GM13977 (cell line): ENCODE measurements around the gene PLN.

Experiments
- DNase-seq: peaks from one replicate; pipeline ENCODE4 v3.0.0; 2012; ENCODE audit warnings: low spot score
- CTCF ChIP-seq: IDR thresholded peaks from 2 replicates; pipeline ENCODE4 v1.5.1; 2012; ENCODE audit warnings: mild to moderate bottlenecking, control low read depth; ENCODE audit not compliant: insufficient read depth; ENCODE audit errors: extremely low read depth, missing control alignments
- in situ Hi-C: fragments of 300-500 bp; cut with MboI; formaldehyde crosslinking; loops from one replicate; pipeline ENCODE4 v1.12.0; 2022; ENCODE audit warnings: low sequenced_read_pairs, low pct_unique_long_range_greater_than_20kb, mixed read lengths, inconsistent platforms; ENCODE audit not compliant: unreplicated experiment

PLN gene

GRCh38 chr6:118591897-118592296 is 43.8 kb downstream of the PLN start:
- DNase-seq: no peak
- in situ Hi-C loops: no loop called here
- no peak for TF ChIP-seq CTCF

- in situ Hi-C loops: no loop called here
- DNase-seq: no peak
- no peak for TF ChIP-seq CTCF
Measured at GRCh38 chr6:118594877-118595276, 46.8 kb downstream of the PLN start.

DNA sequence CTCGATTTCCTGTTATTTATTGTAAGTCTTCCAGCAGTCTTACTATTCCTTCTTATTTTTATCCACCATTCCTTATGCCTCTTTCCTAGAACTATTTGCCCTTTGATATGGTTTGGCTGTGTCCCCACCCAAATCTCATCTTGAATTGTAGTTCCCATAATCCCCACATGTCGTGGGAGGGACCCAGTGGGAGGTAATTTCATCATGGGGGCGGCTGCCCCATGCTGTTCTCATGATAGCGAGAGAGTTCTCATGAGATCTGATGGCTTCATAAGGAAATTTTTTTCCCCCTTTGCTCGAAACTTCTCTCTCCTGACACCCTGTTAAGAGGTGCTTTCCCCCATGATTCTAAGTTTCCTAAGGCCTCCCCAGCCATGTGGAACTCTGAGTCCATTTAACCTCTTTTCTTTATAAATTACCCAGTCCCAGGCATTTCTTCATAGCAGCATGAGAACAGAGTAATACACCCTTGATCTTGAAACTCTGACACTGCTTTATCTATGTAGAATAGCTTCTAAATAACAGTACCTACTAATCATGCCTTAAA is 48.8 kb downstream of the PLN start:
- TF ChIP-seq CTCF: no peak

GRCh38 chr6:118597636-118598035 is 49.5 kb downstream of the PLN start:
- DNase-seq: no peak
- in situ Hi-C loops: no loop called here
- TF ChIP-seq CTCF: no peak

More for the DNA sequence above, 48.8 kb downstream of the PLN start:
- in situ Hi-C loops: no loop called here
- DNase-seq: no peak

DNA sequence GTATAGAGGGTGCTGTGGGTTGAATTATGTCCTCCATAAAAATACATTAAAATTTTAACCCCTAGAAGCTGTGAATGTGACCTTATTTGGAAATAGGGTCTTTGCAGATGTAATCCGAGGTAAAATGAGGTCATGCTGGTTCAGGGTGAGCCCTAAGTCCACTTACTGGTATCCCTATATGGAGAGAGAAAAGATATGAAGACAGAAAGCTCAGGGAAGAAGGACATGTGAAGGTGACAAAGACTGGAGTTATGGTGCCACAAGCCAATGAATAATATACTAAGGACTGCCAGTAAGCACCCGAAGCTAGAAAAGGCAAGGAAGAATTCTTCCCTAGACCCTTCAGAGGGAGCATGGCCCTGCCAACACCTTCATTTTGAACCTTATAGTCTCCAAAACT is 50.2 kb downstream of the PLN start:
- no peak for TF ChIP-seq CTCF
- DNase-seq: no peak
- in situ Hi-C loops: no loop called here

DNA sequence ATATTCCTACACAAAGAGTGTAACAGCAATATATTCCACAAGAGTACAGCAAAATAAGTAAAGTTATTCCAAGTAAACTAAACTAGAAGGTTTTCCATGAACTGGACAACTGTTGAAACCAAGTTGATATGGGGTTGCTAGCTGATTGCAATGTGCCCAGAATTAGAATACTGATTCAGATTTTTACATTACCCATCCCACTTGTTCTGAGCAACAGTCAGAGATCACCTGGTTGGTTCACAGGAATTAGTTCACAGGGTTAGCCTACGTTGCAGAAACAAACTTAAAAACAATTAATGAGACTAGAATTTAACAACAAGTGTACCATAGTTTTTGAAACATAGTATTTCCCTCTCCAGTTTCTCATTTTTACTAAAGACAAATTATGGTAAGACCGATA is 54.2 kb downstream of the PLN start:
- no peak for TF ChIP-seq CTCF
- in situ Hi-C loops: no loop called here
- DNase-seq: no peak

GRCh38 chr6:118603372-118603771 is 55.3 kb downstream of the PLN start:
- no peak for TF ChIP-seq CTCF
- in situ Hi-C loops: no loop called here
- no peak for DNase-seq
